ENCODE results near the gene UBE2D1.
A peak's percentile ranks its signal among the peaks of the same experiment; 100 is the strongest.
"Not testable (repeated sequence)": the region's sequence is repeated elsewhere in the genome, so short reads cannot be mapped to it uniquely, and the experiment has no call there.

The UBE2D1 gene

GRCh38 chr10:58384999-58385783, 50.4 kb downstream of the UBE2D1 start, which contains the start of gene TFAM:
TFAM (plus strand) TSS chr10:58385410; CDS start chr10:58385548, 138 bp downstream.
- peak; percentile 60 for DNase-seq

DNA sequence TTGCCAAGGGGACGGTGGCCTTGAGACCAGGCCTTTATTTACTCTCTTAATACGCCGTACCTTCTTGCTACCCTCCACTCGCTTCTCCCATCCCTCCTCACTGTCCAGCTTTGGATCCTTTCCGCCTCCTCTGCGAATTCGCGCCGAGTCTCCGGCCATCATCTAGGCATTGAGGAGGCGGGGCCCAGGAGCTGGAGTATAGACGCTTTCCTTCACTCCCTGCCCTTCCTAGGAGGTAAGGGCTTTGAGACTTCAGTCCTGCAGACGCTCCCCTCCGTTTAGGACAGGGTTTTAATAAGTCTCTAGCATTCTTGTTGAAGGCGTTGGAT, 50.9 kb downstream of the UBE2D1 start:
- no peak for DNase-seq

DNA sequence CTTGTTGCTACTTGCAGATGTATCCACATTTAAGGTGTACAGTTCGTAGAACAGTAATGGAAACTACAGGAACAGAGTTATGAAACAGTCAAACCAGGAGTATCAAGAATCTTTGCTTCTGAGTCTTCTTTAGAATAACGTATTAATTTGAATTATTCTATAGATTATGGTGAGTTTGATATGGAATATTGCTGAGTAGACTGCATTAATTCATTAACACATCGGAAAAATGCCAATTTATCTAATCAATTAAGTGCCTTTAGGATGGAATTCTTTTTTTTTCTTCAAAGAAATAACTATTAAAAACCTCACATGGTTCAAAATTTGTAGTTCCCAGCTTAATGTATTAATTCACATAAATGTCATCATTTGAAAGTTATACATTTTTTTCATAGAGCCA, 54.2 kb downstream of the UBE2D1 start:
- no peak for DNase-seq

GRCh38 chr10:58393317-58393716, 58.5 kb downstream of the UBE2D1 start:
- no peak for DNase-seq

DNA sequence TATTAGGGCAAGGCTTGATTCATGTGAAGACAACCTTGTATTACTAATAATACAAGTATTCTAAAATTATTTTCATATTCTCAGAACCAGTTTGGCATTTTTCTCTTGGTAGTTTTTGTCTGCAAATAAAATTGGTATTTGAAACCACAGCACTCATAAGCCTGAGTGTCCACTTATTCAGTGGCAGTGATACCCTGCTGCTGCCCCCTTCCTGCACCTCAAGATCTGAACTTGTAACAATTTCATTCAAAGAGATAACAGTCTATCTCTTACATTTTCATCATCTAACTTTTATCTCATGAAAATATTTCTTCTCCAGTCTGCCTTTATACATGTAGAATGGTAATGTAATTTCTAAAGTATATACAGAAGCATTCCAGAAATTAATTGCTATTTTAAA, 59.7 kb downstream of the UBE2D1 start:
- DNase-seq = no peak

DNA sequence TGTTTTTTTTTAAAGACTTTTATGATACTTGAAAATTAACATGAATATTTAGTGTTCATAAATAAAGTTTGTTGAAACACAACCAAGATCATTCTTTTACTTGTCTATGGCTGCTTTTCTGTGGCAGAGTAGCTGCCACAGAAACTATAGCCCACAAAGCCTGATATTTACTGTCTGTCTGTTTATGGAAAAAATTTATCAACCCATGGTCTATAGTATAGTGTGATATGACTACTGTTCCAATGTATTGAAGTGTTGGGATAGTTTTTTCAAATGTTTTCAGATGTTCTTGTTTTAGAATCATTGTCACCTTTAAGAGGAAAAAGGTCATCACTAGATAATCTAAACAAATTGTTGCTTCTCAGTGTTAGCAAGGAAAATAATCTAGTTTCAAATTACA, 61.3 kb downstream of the UBE2D1 start:
- no peak for DNase-seq

GRCh38 chr10:58397830-58398229, 63.0 kb downstream of the UBE2D1 start:
- DNase-seq = no peak

GRCh38 chr10:58399410-58399809, 64.6 kb downstream of the UBE2D1 start:
- DNase-seq = no peak

- no peak for DNase-seq
These were observed 65.8 kb downstream of the UBE2D1 start for GRCh38 chr10:58400609-58401008.

DNA sequence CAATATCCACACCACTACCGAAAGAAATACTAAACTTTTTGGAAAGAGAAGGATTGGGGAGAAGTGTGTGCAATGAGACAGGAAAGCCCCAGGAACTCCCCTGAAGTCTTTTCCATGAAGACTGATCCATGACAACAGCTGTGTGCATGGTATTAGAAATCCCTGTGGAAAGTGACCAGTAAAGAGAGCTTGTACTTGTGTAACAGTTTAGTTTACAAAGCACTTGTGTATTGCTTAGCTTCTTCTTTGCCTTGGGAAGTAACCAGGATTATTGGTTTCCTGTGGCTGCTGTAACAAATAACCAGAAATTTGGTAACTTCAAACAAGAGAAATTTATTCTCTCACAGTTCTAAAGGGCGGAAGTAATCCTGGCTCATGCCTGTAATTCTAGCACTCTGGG, 69.2 kb downstream of the UBE2D1 start:
- no peak for DNase-seq

DNA sequence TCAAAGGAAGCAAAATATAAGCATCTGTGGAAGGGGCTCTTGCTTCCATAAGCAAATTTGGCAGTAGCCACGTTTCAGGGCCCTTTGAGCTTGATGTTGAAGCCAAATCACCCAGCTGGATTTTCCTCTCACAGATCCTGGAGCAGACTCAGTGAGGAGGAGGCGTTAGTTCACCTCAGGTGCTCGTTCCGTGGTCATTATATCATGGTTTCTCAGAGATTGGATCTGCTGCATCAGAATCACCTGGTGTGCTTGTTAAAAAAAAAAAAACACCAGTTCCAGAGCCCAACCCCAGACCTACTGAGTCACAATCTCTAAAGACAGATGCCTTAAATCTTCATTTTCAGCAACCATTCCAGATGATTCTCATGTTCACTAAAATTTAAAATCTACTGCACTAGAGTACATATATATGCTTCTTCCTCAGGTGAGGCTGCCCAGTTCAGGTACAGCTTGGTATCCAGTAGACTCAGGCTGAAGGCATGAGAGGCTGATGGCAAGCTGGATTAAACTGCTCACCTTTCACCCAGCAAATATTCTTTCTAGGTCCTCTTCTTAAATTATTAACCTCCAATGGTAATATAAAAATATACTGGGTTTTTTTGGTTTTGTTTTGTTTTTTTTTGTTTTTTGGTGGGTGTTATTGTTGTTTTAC, 75.3 kb downstream of the UBE2D1 start:
- DNase-seq = no peak

DNA sequence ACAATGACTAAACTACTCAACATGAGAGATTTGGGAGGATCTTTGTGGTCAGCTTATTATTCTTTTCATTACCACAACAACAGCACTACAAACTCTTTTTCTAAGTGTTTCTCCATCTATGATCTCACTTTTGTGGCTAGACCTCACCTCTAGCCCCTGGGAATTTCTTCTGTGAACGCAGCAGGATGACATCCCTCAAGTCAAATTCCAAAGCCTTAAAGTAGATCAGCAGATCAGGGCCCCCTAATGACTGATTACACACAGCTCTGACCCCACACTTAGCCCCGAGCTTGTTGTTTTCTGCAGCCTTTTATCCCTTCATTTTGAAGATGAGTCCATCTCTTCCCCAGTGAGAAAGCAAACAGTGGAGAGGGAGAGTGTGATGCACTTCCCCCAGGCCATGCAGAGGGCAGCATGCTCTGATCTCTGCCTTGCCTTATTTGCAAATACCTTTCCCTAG, 77.7 kb downstream of the UBE2D1 start:
- DNase-seq = no peak

DNA sequence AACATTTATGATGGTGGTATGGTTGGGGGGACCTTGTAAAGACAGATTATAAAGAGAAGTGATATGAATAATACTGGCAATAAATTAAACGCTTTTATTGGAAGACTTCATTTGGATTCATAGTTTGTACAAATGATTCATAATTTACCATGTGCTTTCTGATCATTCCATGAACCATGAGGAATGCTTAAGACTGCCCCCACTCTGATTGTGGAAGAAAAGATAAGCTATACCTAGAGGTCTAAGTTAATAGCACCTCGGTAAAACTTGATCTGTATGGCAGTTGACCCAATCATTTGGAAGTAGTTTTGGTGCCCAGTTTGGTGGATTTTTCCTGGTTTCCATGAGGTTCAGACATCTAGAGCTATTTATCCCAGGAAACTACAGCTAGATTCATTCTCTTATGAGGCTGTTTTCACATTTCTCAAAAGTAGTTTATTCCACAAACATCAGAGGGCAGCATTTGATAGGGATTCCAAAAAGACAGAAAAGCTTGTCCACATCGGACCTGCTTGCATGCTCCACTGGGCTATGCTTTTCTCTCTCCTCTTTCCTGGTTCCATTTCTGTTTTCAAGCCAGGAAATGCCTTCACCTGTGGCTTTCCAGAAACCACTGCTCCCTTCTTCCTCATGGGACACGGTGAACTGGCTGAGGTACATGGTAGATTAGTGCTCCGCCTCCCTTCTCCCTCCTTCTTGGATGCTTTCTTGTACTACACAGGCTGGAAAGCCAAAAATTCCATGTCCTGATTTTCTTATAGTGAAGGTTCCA, 79.7 kb downstream of the UBE2D1 start:
- no peak for DNase-seq

- DNase-seq = no peak
These were observed 81.0 kb downstream of the UBE2D1 start for GRCh38 chr10:58415757-58416156.

- not testable (repeated sequence) for DNase-seq
These were observed 83.1 kb downstream of the UBE2D1 start for GRCh38 chr10:58417902-58418301.

Data from DMS79 (cell line).